NCI-H1694 (cell line): ENCODE results near the gene PDE6A.
"Not testable (repeated sequence)": the region's sequence is repeated elsewhere in the genome, so short reads cannot be mapped to it uniquely, and the experiment has no call there.

Experiments used
- DNase-seq: peaks from one replicate; lab custom pipeline; 2025; lab: John Stamatoyannopoulos, UW

PDE6A gene

DNA sequence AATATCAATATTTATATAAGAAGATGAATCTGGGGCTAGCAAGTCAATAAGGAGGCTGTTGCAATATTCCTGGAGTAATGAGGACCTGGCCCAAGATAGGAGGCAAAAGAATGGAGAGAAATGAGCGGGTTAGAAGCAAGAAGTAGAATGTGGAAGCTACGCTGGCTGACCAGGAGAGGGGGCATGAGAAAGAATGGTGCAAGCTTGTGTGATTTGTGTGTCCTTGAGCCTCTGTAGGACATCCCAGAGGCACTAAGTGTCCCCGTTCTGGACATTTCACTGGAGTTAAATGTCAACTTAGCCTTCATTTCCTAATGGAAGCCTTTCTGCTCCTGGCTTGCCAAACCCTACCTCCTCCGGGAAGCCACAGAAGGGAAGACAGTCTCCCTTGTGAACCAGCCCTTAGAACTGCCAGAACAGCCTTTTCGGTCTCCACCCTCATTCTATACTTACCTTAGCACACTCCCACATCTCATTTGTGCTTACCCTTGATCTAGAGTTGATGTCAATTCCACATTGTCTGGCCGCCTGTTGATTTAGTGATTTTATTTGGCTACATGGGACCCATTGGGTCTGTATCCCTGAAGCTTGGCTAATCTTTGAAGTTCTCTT, 6.7 kb upstream of the PDE6A start:
- DNase-seq = no peak

DNA sequence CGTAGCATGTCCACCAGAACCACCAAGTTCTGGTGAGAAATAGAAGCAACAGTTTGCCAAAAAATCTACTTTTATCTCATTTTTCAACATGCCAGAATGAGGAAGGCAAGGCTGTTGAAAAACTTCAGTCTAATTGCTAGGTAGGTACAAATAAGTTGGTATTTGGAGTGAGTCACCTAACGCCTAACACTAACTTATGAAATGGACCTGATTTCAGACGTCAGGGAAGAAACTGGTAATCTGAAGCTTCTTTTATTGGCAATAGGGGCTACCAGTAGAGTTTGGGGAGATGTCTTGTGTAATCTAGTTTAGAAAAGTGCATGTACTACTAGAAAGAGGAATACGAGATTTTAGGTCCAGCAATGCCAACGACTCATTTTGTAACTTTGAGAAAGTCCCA, 4.4 kb upstream of the PDE6A start:
- no peak for DNase-seq

DNA sequence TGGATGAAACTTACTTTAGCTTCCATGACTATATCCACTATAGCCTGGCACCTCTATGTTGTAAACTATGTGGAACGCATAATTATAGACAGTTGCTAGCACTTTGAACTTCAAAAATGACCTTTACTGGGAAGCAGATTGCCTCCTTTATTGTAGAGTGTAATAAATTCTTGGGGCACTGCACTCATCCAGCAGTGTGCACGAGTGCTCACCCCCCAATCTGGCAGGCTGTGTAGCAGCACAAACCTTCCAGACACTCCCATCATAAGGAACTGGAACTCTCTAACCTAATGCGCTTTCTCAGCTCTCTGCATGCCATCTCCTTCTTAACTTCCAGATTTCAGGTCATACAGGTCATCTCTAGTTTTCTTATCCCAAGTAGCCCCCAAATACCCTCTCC, 1.5 kb upstream of the PDE6A start:
- DNase-seq = no peak

DNA sequence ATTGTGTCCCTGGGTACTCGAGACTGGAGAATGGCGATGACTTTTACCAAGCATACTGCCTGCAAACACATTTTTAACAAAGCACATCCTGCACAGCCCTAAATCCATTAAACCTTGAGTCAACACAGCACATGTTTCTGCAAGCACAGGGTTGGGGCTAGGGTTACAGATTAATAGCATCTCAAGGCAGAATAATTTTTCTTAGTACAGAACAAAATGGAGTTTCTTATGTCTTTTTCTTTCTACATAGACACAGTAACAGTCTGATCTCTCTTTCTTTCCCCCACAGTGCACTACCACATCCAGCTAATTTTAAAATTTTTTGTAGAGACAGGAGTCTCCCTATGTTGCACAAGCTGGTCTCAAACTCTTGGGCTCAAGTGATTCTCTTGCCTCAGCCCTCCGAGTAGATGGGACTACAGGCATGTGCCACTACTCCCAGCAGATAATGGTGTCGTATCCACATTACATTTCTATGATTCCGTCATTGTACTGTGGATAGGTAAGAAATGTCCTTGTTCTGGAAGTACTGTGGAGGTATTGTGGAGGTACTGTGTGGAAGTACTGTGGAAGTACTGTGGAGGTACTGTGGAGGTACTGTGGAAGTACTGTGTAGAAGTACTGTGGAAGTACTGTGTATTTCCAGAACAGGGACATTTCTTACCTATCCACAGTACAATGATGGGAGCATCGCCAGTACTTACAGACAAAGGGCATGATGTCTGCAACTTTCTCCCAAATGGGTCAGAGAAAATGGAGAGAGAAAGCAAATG, 1.2 kb downstream of the PDE6A start:
- not testable (repeated sequence) for DNase-seq

DNA sequence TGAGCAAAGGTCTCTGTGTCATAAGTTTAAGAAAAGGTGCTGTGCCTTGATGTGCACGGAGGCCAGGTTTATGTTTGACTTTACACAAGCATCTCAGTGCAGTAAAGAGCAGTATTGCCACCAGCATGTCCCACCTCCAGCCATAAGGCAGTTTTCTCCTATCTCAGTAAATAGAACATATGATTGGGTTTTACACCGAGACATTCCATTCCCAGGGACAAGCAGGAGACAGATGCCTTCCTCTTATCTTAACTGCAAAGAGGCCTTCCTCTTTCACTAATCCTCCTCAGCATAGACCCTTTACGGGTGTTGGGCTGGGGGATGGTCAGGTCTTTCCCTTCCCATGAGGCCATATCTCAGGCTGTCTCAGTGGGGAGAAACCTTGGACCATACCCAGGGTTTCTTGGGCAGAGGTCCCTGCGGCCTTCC, 1.8 kb downstream of the PDE6A start:
- not testable (repeated sequence) for DNase-seq

DNA sequence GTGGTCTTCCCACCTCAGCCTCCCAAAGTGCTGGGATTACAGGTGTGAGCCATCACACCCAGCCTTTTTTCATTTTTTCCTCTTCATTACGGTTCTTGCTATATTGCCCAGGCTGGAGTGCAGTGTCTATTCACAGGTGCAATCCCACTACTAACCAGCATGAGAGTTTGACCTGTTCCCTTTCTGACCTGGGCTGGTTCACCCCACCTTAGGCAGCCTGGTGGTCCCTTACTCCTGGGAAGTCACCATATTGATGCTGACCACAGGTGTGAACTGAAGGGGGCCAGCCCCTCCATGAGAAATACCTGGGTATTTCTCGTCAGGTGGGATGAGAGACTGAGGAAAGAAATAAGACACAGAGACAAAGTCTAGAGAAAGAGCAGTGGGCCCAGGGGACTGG, 2.4 kb downstream of the PDE6A start:
- no peak for DNase-seq

DNA sequence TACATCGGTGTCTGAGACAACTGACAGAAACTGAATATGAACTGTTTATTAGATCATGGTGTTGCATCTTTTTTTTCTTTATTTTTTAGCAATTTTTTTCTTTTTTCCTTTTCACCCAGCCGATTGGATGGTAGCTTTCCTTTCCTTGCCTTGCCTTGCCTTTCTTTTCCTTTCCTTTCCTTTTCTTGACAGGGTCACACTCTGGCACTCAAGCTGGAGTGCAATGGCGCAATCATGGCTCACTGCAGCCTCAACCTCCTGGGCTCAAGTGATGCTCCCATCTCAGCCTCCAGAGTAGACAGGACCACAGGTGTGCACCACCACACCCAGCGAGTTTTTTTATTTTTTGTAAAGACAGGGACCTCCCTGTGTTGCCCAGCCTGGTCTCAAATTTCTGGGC, 2.8 kb downstream of the PDE6A start:
- DNase-seq = no peak

DNA sequence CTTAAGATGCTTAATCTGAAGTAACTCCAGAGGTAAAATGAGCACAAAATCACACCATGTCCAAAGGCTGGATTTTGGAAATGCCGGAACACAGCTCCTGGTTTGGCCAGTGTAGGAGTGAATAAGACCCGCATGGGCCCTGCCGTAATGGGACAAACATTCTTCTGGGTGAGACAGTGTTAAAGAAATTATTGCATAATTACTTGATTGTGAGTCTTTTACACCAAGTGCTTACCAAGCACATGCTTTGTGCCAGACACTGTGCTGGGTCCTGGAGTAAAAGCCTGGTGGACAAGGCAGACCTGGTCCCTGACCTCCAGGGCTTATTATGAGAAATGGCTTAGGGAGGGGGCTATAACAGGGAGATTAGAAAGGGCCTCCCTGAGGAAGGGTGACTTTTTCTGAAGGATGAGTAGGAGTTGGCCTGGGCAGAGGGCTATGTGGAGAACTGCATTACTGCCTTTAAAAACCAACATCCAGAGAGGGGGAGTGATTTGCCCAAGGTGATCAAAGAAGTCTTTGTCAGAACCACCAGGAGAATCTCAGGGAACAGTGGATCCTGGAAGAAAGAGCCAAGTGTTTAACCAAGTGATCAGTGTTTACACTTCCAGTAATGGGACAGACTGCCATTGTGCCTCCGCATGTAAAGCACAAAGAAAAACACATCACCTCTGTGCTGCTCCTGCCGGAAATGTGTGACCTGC, 3.5 kb downstream of the PDE6A start:
- no peak for DNase-seq

DNA sequence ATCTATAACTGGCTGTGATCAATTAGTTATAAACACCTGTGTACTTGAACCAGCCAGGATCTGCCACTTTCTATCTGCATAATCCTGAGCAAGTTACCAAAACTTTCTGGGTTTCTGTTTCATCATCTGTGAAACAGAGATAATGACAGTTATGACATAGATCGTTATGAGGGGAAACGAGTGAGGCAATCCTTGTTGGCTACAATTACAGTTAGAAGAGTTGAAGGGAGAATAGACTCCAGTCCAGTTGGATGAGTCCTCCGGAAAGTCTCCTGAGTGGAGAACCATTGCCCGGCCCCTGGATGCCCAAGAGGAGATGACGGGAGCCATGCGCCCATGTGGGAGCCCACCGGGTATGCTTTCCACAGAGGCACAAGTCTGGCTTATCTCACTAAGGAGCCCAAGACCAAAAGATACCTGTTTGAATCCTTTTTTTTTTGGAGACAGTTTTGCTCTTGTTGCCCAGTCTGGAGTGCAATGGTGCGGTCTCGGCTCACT, 4.5 kb downstream of the PDE6A start:
- no peak for DNase-seq

DNA sequence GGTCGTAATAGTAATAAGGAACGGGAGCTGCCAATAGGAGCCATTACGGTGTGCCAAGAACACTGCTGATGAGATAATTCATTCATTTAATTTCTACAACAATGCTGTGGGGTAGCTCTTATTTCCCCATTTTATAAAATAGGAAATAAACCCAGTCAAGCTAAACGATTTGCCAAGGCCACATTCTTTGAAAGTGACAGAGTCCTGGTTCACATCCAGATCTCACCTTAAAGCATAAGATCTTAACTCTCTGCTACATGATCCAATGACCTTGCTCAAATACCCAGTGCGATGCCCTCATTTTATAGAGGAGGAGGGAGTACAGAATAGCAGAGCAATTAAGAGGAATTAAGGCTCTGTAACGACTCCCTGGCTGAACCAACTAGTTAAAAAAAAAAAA, 5.0 kb downstream of the PDE6A start:
- DNase-seq = no peak

DNA sequence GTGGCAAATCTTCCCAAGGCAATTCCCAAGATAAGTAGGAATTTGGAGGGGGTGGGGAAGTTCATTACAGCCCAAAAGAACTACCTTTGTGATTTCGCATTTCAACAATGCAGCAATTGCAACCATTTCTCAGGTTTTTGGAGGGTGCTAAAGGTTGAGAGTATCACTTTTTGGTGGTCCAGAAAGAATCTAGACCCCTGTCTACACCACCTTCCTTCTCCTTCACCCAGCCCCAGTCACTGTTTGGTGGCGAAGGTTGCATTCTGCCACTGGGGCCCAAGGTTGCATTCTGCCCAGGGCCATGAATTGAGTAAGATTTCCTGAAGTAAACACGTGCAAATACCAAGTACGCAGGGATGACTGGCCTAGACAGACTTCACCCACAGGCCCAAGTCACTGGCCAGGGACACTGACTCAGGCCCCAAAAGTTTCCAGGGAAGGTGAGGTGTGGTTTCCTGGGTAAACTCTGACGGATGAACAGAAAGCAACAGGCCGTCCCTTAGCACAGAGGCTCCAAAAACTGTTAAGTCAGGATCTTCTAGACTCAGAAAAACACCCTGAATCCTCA, 5.7 kb downstream of the PDE6A start:
- no peak for DNase-seq

DNA sequence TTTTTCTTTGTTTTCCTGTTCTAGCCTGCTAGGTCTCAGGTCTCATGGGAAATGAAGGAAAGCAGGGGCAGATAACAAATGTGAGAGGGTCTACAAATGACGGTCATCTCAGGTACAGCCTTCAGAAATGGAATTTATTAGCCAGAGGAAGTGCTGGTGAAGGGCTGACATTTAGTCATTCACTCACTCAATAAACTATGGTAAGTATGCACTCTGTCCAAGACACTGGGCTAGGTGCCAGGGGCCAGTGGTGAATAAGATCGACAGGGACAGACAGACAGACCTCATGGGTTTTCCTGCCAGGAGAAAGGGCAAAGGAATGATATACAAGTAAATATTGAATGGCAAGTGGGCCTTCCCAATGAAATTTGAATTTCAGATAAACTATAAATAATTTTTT, 6.3 kb downstream of the PDE6A start:
- DNase-seq = no peak

DNA sequence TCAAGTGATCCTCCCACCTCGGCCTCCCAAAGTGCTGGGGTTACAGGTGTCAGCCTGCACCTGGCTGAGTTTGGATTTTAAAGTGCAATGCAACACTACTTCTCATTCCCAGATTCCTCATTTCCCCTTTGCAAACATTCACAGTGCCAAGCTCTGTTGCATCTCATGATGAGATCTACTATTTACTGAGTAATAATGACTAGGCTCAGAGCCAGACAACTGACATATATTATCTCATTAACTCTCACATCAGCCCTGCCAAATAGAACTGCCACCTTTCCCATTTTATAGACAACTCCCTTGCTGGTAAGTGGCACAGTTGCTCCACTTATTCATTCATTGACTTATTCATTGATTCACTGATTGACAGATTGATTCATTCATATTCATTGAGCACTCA, 7.0 kb downstream of the PDE6A start:
- DNase-seq = peak; percentile 76

DNA sequence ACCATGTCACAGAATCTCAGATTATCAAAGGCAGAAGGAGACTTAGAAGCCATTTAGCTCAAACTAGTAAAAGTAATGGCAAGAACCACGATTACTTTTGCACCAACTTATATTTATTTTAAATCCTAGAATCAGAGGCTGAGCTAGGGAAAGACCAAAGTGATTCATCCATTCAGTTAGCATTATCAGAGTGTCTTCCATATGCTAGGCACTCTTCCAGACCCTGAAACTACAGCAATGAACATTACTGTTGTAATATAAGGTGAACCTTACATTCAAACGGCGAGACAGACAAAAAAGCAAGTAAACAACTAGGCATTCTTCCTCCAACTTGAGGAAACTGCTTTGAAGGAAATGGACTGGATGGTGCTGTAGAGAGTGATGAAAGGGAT, 7.9 kb downstream of the PDE6A start:
- DNase-seq = no peak

DNA sequence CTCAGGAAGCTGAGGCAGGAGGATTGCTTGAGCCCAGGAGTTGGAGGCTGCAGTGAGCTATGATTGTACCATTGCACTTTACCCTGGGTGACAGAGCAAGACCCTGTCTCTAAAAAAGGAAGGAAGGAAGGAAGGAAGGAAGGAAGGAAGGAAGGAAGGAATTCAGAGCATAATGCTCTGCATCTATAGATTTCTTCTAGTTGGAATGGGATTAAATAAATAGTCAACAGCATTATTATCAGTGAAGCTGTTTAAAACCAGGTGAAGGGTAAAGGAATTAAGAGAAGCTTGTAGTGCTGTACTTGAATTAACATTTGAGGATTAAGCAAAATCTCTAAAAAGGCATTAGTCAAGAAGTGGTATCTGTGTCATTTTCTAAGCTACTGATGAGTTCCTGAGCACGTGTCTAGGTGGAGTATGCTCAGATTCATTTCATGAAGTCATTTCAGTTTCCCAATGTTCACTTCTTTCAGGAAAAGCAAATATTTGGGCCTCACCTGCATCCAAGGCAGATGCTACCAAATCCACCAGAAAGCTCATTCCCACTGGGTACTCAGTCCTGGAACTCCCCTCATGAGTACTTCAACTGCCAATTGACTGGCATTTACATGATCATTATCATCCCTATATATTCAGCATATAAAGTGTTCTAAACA, 8.4 kb downstream of the PDE6A start:
- no peak for DNase-seq

DNA sequence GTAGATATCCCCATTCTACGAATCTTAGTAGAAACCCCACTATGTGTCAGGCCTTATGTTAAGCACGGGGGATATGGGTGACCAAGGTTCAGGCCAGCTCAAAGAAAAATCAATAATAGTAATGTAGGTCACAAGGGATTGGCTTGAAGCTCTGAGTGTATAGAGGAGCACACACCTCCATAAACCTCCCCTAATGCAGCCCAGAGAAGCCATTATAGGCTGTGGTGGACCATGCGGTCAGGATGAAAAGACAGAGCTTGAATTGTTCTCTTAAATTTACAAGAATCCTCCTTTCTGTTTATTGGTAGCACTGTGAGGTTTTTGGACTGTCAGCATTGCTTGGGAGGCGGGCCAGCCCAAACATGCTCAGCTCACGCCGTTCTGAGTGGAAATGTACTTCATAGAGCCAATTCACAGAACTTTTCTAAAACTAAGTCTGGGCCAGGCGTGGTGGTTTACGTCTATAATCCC, 9.1 kb downstream of the PDE6A start:
- no peak for DNase-seq

DNA sequence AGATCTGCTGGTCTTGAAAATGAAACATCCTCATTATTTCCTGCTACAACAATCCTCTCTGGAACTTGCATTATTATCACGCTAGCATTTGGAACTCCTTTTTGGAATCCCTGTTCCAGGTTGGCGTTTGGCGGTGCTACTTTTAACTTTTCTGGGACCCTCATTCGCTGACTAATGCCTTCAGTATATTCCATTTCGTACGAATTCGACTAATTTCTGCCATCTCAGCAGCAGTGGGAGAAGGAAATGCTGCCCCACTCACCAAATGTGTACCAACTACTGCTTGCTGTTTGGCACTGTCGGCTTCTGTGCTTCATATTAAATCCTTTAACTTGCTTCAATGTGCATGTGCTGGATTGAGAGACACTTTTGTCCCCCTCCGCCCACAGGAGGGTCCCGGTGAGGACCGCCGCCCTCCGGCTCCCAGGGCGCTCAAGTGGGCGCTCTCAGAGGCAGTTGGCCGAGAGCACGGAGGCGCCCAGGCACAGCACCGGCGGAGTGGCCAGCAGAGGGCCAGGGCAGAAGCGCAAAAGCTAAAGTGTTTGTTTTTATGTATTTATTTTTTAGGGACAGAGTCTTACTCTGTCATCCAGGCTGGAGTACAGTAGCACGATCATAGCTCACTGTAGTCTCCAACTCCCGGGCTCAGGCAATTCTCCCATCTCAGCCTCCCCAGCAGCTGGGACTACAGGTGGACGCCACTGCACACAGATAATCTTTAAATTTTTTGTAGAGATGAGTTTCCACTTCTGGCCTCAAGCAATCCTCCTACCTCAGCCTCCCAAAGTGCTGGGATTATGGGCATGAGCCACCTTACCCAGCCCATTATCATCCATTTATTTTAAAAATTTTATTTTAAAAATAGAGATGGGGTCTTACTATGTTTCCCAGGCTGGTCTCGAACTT, 11.9 kb downstream of the PDE6A start:
- DNase-seq = no peak

DNA sequence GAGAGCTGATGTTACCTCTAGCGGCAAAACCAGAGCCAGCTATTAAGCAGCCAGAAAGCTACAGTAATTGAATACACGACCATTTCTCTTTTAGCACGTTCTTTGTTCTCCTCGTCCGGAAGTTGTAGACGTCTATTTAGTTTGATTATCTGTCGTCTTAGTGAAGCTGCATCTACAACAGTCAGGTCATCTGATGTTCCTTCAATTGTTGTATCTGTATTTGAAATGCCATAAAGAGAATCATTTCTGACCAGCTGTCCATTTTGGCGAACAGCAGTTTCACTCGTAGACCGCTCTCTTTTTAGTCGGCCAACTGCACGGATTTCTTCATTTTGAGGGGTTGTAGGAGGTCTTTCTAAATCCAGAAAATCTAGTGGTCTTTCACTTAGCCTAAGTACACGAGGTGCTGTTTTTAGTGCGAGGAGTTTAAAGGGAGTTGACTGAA, 12.6 kb downstream of the PDE6A start:
- DNase-seq = no peak

DNA sequence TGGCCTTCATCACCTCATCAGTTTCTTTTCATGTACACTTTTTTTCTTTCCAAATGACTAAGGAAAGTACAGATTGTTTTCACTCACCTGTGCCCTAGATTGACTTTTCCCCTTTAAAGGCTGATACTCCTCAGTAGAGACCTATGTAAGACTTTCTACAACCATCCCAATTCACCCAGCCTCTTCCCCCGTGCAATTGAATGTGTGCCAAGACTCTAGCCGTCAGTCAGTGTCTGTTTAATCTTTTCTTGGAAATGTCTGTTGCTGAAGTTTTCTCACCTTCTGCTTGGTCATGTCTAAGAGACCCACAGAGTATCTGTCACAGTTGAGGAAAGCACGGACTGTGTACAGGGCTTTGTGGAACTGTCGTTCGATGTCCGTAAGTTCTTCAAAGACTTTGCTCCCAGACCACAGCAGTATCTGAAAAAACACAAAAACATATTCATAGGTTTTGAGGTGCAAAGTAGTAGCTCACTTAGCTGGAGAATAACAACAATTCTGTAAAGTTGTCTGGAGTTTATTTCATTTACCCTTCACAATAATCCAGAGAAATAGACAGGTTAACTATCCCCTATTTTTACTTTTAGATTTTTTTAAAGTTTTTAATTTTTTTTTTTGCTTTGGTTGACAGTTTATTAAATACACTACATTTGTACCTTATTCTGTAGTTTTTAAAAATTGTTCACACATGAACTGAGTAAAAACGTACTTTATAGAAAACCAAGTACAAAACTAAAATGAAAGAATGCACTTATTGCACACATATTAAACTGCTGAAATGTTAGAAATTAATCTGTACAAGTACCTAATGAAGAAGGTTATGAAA, 13.6 kb downstream of the PDE6A start:
- no peak for DNase-seq
